ENCODE data around the gene SMCO3.
A peak's percentile ranks its signal among the peaks of the same experiment; 100 is the strongest.

SMCO3 gene

GRCh38 chr12:14833952-14834351, 20.0 kb upstream of the SMCO3 start:
- H3K4me3 ChIP-seq (ENCODE audit: low read length): no peak overlapping the region
- no peak for DNase-seq (ENCODE audit: low read depth, low spot score)

GRCh38 chr12:14833336-14833735, 19.4 kb upstream of the SMCO3 start:
- no peak for DNase-seq (ENCODE audit: low read depth, low spot score)
- H3K4me3 ChIP-seq (ENCODE audit: low read length): no peak overlapping the region

- no peak overlapping the region for H3K4me3 ChIP-seq (ENCODE audit: low read length)
- DNase-seq (ENCODE audit: low read depth, low spot score): peak; percentile 28
Measured at GRCh38 chr12:14828892-14829291, 14.9 kb upstream of the SMCO3 start.

GRCh38 chr12:14827043-14827442, 13.1 kb upstream of the SMCO3 start:
- H3K4me3 ChIP-seq (ENCODE audit: low read length): no peak overlapping the region
- DNase-seq (ENCODE audit: low read depth, low spot score): no peak

GRCh38 chr12:14826491-14826890, 12.5 kb upstream of the SMCO3 start:
- DNase-seq (ENCODE audit: low read depth, low spot score): no peak
- no peak overlapping the region for H3K4me3 ChIP-seq (ENCODE audit: low read length)

GRCh38 chr12:14825256-14825655, 11.3 kb upstream of the SMCO3 start:
- no peak for DNase-seq (ENCODE audit: low read depth, low spot score)
- no peak overlapping the region for H3K4me3 ChIP-seq (ENCODE audit: low read length)

GRCh38 chr12:14824012-14824634, 10.1 kb upstream of the SMCO3 start:
- no peak for DNase-seq (ENCODE audit: low read depth, low spot score)
- no peak overlapping the region for H3K4me3 ChIP-seq (ENCODE audit: low read length)

GRCh38 chr12:14811486-14811885, 2.5 kb downstream of the SMCO3 start:
- no peak for DNase-seq (ENCODE audit: low read depth, low spot score)
- H3K4me3 ChIP-seq (ENCODE audit: low read length): no peak overlapping the region

GRCh38 chr12:14810953-14811483, 3.0 kb downstream of the SMCO3 start:
- no peak for DNase-seq (ENCODE audit: low read depth, low spot score)
- H3K4me3 ChIP-seq (ENCODE audit: low read length): no peak overlapping the region

GRCh38 chr12:14810167-14810952, 3.6 kb downstream of the SMCO3 start:
- no peak for DNase-seq (ENCODE audit: low read depth, low spot score)
- no peak overlapping the region for H3K4me3 ChIP-seq (ENCODE audit: low read length)

GRCh38 chr12:14803830-14804160, 10.2 kb downstream of the SMCO3 start:
- no peak for DNase-seq (ENCODE audit: low read depth, low spot score)
- peak overlapping the region; percentile 94 for H3K4me3 ChIP-seq (ENCODE audit: low read length)

GRCh38 chr12:14803011-14803829, 10.8 kb downstream of the SMCO3 start, which contains the start of the genes C12orf60 and WBP11:
TSS of gene C12orf60 (plus strand) at chr12:14803670. CDS start at chr12:14822936, 19,266 bp downstream.
TSS of gene WBP11 (minus strand) at chr12:14803478. CDS start at chr12:14801383, 2,095 bp downstream.
- peak within 1 kb of the TSS; percentile 94 for H3K4me3 ChIP-seq (ENCODE audit: low read length)

GRCh38 chr12:14802721-14803010, 11.3 kb downstream of the SMCO3 start:
- H3K4me3 ChIP-seq (ENCODE audit: low read length): peak overlapping the region; percentile 94
- no peak for DNase-seq (ENCODE audit: low read depth, low spot score)

More at GRCh38 chr12:14803011-14803829, 10.8 kb downstream of the SMCO3 start, which contains the start of the genes C12orf60 and WBP11:
- peak; percentile 99 for DNase-seq (ENCODE audit: low read depth, low spot score)

- peak overlapping the region; percentile 94 for H3K4me3 ChIP-seq (ENCODE audit: low read length)
- no peak for DNase-seq (ENCODE audit: low read depth, low spot score)
Measured at GRCh38 chr12:14802247-14802646, 11.7 kb downstream of the SMCO3 start.

- no peak overlapping the region for H3K4me3 ChIP-seq (ENCODE audit: low read length)
- DNase-seq (ENCODE audit: low read depth, low spot score): no peak
Measured at GRCh38 chr12:14795028-14795448, 18.9 kb downstream of the SMCO3 start.

- DNase-seq (ENCODE audit: low read depth, low spot score): no peak
- H3K4me3 ChIP-seq (ENCODE audit: low read length): no peak overlapping the region
Measured at GRCh38 chr12:14785568-14785967, 28.4 kb downstream of the SMCO3 start.

- DNase-seq (ENCODE audit: low read depth, low spot score): no peak
- H3K4me3 ChIP-seq (ENCODE audit: low read length): no peak overlapping the region
Measured at GRCh38 chr12:14784471-14784870, 29.5 kb downstream of the SMCO3 start.

GRCh38 chr12:14782756-14783155, 31.2 kb downstream of the SMCO3 start:
- no peak for DNase-seq (ENCODE audit: low read depth, low spot score)
- H3K4me3 ChIP-seq (ENCODE audit: low read length): no peak overlapping the region

GRCh38 chr12:14781563-14781962, 32.4 kb downstream of the SMCO3 start:
- DNase-seq (ENCODE audit: low read depth, low spot score): no peak
- no peak overlapping the region for H3K4me3 ChIP-seq (ENCODE audit: low read length)

GRCh38 chr12:14780859-14781258, 33.1 kb downstream of the SMCO3 start:
- DNase-seq (ENCODE audit: low read depth, low spot score): no peak
- no peak overlapping the region for H3K4me3 ChIP-seq (ENCODE audit: low read length)
